Measurements from ENCODE around the gene SOSTDC1.
"Not testable (repeated sequence)": the region's sequence is repeated elsewhere in the genome, so short reads cannot be mapped to it uniquely, and the experiment has no call there.

Gene SOSTDC1

GRCh38 chr7:16465469-16466361 lies at the start of gene SOSTDC1:
TSS of gene SOSTDC1 (minus strand) at chr7:16465738. CDS start at chr7:16465668, 70 bp downstream.
- DNase-seq (ENCODE audit: low spot score) = no peak

- no peak for DNase-seq (ENCODE audit: low spot score)
Observed at GRCh38 chr7:16514729-16515128, 49.2 kb upstream of the SOSTDC1 start.

GRCh38 chr7:16514271-16514670 lies 48.7 kb upstream of the SOSTDC1 start:
- DNase-seq (ENCODE audit: low spot score) = no peak

GRCh38 chr7:16512097-16512496 lies 46.6 kb upstream of the SOSTDC1 start:
- no peak for DNase-seq (ENCODE audit: low spot score)

GRCh38 chr7:16511314-16511713 lies 45.8 kb upstream of the SOSTDC1 start:
- no peak for DNase-seq (ENCODE audit: low spot score)

GRCh38 chr7:16509829-16510228 lies 44.3 kb upstream of the SOSTDC1 start:
- no peak for DNase-seq (ENCODE audit: low spot score)

GRCh38 chr7:16506422-16506821 lies 40.9 kb upstream of the SOSTDC1 start:
- DNase-seq (ENCODE audit: low spot score) = not testable (repeated sequence)

GRCh38 chr7:16504019-16504418 lies 38.5 kb upstream of the SOSTDC1 start:
- no peak for DNase-seq (ENCODE audit: low spot score)

- no peak for DNase-seq (ENCODE audit: low spot score)
Observed at GRCh38 chr7:16502303-16502702, 36.8 kb upstream of the SOSTDC1 start.

GRCh38 chr7:16498122-16498521 lies 32.6 kb upstream of the SOSTDC1 start:
- no peak for DNase-seq (ENCODE audit: low spot score)

GRCh38 chr7:16494955-16495719 lies 29.6 kb upstream of the SOSTDC1 start:
- no peak for DNase-seq (ENCODE audit: low spot score)

- DNase-seq (ENCODE audit: low spot score) = no peak
Observed at GRCh38 chr7:16494551-16494950, 29.0 kb upstream of the SOSTDC1 start.

- no peak for DNase-seq (ENCODE audit: low spot score)
Observed at GRCh38 chr7:16493266-16493665, 27.7 kb upstream of the SOSTDC1 start.

GRCh38 chr7:16492513-16493062 lies 27.1 kb upstream of the SOSTDC1 start:
- no peak for DNase-seq (ENCODE audit: low spot score)

GRCh38 chr7:16491148-16491547 lies 25.6 kb upstream of the SOSTDC1 start:
- DNase-seq (ENCODE audit: low spot score) = no peak

GRCh38 chr7:16484453-16485158 lies 19.1 kb upstream of the SOSTDC1 start:
- no peak for DNase-seq (ENCODE audit: low spot score)

GRCh38 chr7:16479591-16479990 lies 14.1 kb upstream of the SOSTDC1 start:
- no peak for DNase-seq (ENCODE audit: low spot score)

- no peak for DNase-seq (ENCODE audit: low spot score)
Observed at GRCh38 chr7:16479161-16479560, 13.6 kb upstream of the SOSTDC1 start.

GRCh38 chr7:16471933-16472332 lies 6.4 kb upstream of the SOSTDC1 start:
- no peak for DNase-seq (ENCODE audit: low spot score)

GRCh38 chr7:16463949-16464715 lies 1.4 kb downstream of the SOSTDC1 start:
- DNase-seq (ENCODE audit: low spot score) = no peak

- no peak for DNase-seq (ENCODE audit: low spot score)
Observed at GRCh38 chr7:16463520-16463919, 2.0 kb downstream of the SOSTDC1 start.

All from AG08395 (cell line).